ENCODE results near the gene F2.

F2 gene

GRCh38 chr11:46718155-46719019 lies 626 bp upstream of the F2 start:
- DNase-seq = no peak

- no peak for DNase-seq
These were observed 668 bp downstream of the F2 start for GRCh38 chr11:46719543-46720218.

- no peak for DNase-seq
These were observed 2.3 kb downstream of the F2 start for GRCh38 chr11:46721286-46721685.

- no peak for DNase-seq
These were observed 3.7 kb downstream of the F2 start for GRCh38 chr11:46722566-46723358.

GRCh38 chr11:46723359-46723680 lies 4.3 kb downstream of the F2 start:
- no peak for DNase-seq

GRCh38 chr11:46724088-46724487 lies 5.1 kb downstream of the F2 start:
- DNase-seq = no peak

- DNase-seq = no peak
These were observed 6.6 kb downstream of the F2 start for GRCh38 chr11:46725338-46726205.

GRCh38 chr11:46726206-46726862 lies 7.3 kb downstream of the F2 start:
- no peak for DNase-seq

- DNase-seq = no peak
These were observed 9.1 kb downstream of the F2 start for GRCh38 chr11:46727952-46728658.

GRCh38 chr11:46728659-46729040 lies 9.6 kb downstream of the F2 start:
- no peak for DNase-seq

- DNase-seq = no peak
These were observed 10.4 kb downstream of the F2 start for GRCh38 chr11:46729110-46730027.

GRCh38 chr11:46731545-46731944 lies 12.5 kb downstream of the F2 start:
- no peak for DNase-seq

GRCh38 chr11:46733234-46733633 lies 14.2 kb downstream of the F2 start:
- DNase-seq = no peak

GRCh38 chr11:46736146-46736545 lies 17.1 kb downstream of the F2 start:
- no peak for DNase-seq

GRCh38 chr11:46736615-46737014 lies 17.6 kb downstream of the F2 start:
- no peak for DNase-seq

GRCh38 chr11:46737699-46738098 lies 18.7 kb downstream of the F2 start:
- DNase-seq = no peak

- no peak for DNase-seq
These were observed 19.9 kb downstream of the F2 start for GRCh38 chr11:46738887-46739286.

- no peak for DNase-seq
These were observed 22.8 kb downstream of the F2 start for GRCh38 chr11:46741600-46742484.

GRCh38 chr11:46743043-46743442 lies 24.0 kb downstream of the F2 start:
- DNase-seq = no peak

Measured in CD4-positive, alpha-beta T cell treated with Interleukin-12 subunit alpha and Interleukin-12 subunit beta, for 1 hour (primary cell).